GM23248 (cell line): ENCODE measurements around the gene MARK3. TPM values are rescaled to one million over a fixed set of nuclear protein-coding genes. Genes with fewer than 3 reads are reported as not detected.

ENCODE experiments used
- DNase-seq: peaks from one replicate; pipeline ENCODE4 v3.0.0-alpha.2; 2015
- H2AFZ ChIP-seq: fragments of 200-600 bp; sonication (generic); 2 replicates; pipeline ENCODE4 v1.6.1; 2016; ENCODE audit warnings: antibody characterized with exemption
- H3F3A ChIP-seq: fragments of 200-600 bp; sonication (generic); 2 replicates; pipeline ENCODE4 v1.6.1; 2016; ENCODE audit warnings: mild to moderate bottlenecking, antibody characterized with exemption, mixed run types; ENCODE audit not compliant: insufficient read depth
- H3K27ac ChIP-seq: fragments of 200-600 bp; sonication (generic); 2 replicates; pipeline ENCODE4 v1.5.1; 2016; ENCODE audit warnings: mild to moderate bottlenecking
- H3K27me3 ChIP-seq: fragments of 200-600 bp; sonication (generic); replicated peaks from 2 replicates; pipeline ENCODE4 v1.6.1; 2016; ENCODE audit warnings: mild to moderate bottlenecking; ENCODE audit not compliant: insufficient read depth
- H3K36me3 ChIP-seq: fragments of 200-600 bp; sonication (generic); 2 replicates; pipeline ENCODE4 v1.6.1; 2016; ENCODE audit warnings: low read depth, mild to moderate bottlenecking
- H3K4me1 ChIP-seq: fragments of 200-600 bp; sonication (generic); 2 replicates; pipeline ENCODE4 v1.6.1; 2016; ENCODE audit warnings: mild to moderate bottlenecking; ENCODE audit not compliant: insufficient read depth
- H3K4me2 ChIP-seq: fragments of 200-600 bp; sonication (generic); one replicate; pipeline ENCODE4 v1.6.1; 2016; ENCODE audit warnings: mild to moderate bottlenecking; ENCODE audit not compliant: unreplicated experiment
- H3K4me3 ChIP-seq: fragments of 200-600 bp; sonication (generic); 2 replicates; pipeline ENCODE4 v1.5.1; 2016; ENCODE audit warnings: mild to moderate bottlenecking
- H3K79me2 ChIP-seq: fragments of 200-600 bp; sonication (generic); 2 replicates; pipeline ENCODE4 v1.6.1; 2016; ENCODE audit warnings: mild to moderate bottlenecking; ENCODE audit not compliant: insufficient read depth
- H3K9ac ChIP-seq: fragments of 200-600 bp; sonication (generic); 2 replicates; pipeline ENCODE4 v1.6.1; 2016; ENCODE audit warnings: mild to moderate bottlenecking
- H3K9me2 ChIP-seq: fragments of 200-600 bp; sonication (generic); 2 replicates; pipeline ENCODE4 v1.6.1; 2016; ENCODE audit warnings: mixed run types, mild to moderate bottlenecking, moderate library complexity; ENCODE audit not compliant: insufficient read depth
- H3K9me3 ChIP-seq: fragments of 200-600 bp; sonication (generic); one replicate; pipeline ENCODE4 v1.6.1; 2017; ENCODE audit warnings: low read depth
- H4K20me1 ChIP-seq: fragments of 200-600 bp; sonication (generic); 2 replicates; pipeline ENCODE4 v1.6.0; 2016; ENCODE audit not compliant: insufficient read depth
- EZH2 ChIP-seq: fragments of 200-600 bp; sonication (generic); IDR thresholded peaks from 2 replicates; pipeline ENCODE4 v1.6.1; 2018; ENCODE audit warnings: antibody characterized with exemption, mild to moderate bottlenecking; ENCODE audit not compliant: insufficient read depth, poor library complexity, severe bottlenecking
- EZH2phosphoT487 ChIP-seq: fragments of 200-600 bp; sonication (generic); IDR thresholded peaks from 2 replicates; pipeline ENCODE4 v1.6.1; 2018; ENCODE audit warnings: antibody characterized with exemption, moderate library complexity, mild to moderate bottlenecking, low read depth; ENCODE audit not compliant: insufficient read depth
- WGBS, 2 experiments: methylation state at CpG; one replicate each; pipeline ENCODE4 v1.1.6; 2015 to 2017; ENCODE audit warnings: low lambda C conversion rate in 2 of 2, low coverage in 1 of 2; ENCODE audit errors: missing lambda C conversion rate in 2 of 2; 5-methylcytosine and 5-hydroxymethylcytosine counted together
- in situ Hi-C: fragments of 300-500 bp; cut with MboI; formaldehyde crosslinking; loops from 2 replicates; pipeline ENCODE4 v1.15.0; 2020
- polyA plus RNA-seq: library from polyadenylated mRNA; unstranded; fragments of >200 nt; fragmentation: Nextera tagmentation; extraction: Ambion mirVana; gene quantifications from 2 replicates; pipeline ENCODE4 v1.2.1, GENCODE V29; 2016
- total RNA-seq: library from RNA; depleted of rRNA; stranded (reverse); fragments of >200 nt; shearing (Covaris generic); gene quantifications from 2 replicates; pipeline ENCODE4 v1.2.3, GENCODE V29; 2014

The MARK3 gene
- total and polyA plus RNA-seq, 2 experiments from 2014 or later = 32.9 to 80.6 TPM

GRCh38 chr14:103520269-103520656 is 135.0 kb downstream of the MARK3 start:
- no peak for DNase-seq
- H3K36me3 ChIP-seq = no peaks in the 10 kb centered on the region
- no peak overlapping the region for H3K4me2 ChIP-seq
- WGBS, 2 experiments = 55 to 69% methylated on average over 4 to 10 of the region's 10 CpGs
- TF ChIP-seq EZH2phosphoT487 = no peak
- TF ChIP-seq EZH2 = no peak
- no peak overlapping the region for H3K4me3 ChIP-seq
- no peak overlapping the region for H2AFZ ChIP-seq
- H3K9ac ChIP-seq = no peak overlapping the region
- no peaks in the 10 kb centered on the region for H3K79me2 ChIP-seq
- H4K20me1 ChIP-seq = no peaks in the 10 kb centered on the region
- H3K27me3 ChIP-seq = no peaks in the 10 kb centered on the region
- no peaks in the 10 kb centered on the region for H3K9me2 ChIP-seq
- in situ Hi-C loops = no loop called here
- peaks cover 11% of the 10 kb centered on the region for H3K4me1 ChIP-seq
- no peaks in the 10 kb centered on the region for H3K9me3 ChIP-seq
- H3K27ac ChIP-seq = no peak overlapping the region
- peaks cover 8% of the 10 kb centered on the region; the same call in 1 of the 2 replicates for H3F3A ChIP-seq

GRCh38 chr14:103520657-103521437 is 135.6 kb downstream of the MARK3 start:
- Histone ChIP-seq H3K9me3 (no peaks in the 10 kb centered on the region), H3F3A (peaks cover 8% of the 10 kb centered on the region; the same call in 1 of the 2 replicates), H3K27me3 (no peaks in the 10 kb centered on the region), H3K36me3 (no peaks in the 10 kb centered on the region), H3K79me2 (no peaks in the 10 kb centered on the region), H3K4me1 (peaks cover 11% of the 10 kb centered on the region), H3K4me2 (peak overlapping the region; percentile 9), H3K9ac (no peak overlapping the region), H3K27ac (no peak overlapping the region), H4K20me1 (no peaks in the 10 kb centered on the region), H3K9me2 (no peaks in the 10 kb centered on the region), H3K4me3 (peak overlapping the region; percentile 57), H2AFZ (no peak overlapping the region)
- in situ Hi-C loops = no loop called here
- TF ChIP-seq EZH2phosphoT487 (no peak), EZH2 (no peak)
- DNase-seq = peak; percentile 78
- 5 to 15% methylated on average over 16 to 65 of the region's 66 CpGs for WGBS, 2 experiments

- peaks cover 11% of the 10 kb centered on the region for H3K4me1 ChIP-seq
- peak overlapping the region; percentile 19; the same call in 1 of the 2 replicates for H3K9ac ChIP-seq
- no peaks in the 10 kb centered on the region for H3K36me3 ChIP-seq
- H4K20me1 ChIP-seq = no peaks in the 10 kb centered on the region
- peaks cover 1% of the 10 kb centered on the region; the same call in 1 of the 2 replicates for H3F3A ChIP-seq
- H3K4me2 ChIP-seq = peak overlapping the region; percentile 9
- H3K27me3 ChIP-seq = no peaks in the 10 kb centered on the region
- WGBS, 2 experiments = 2% methylated on average over 7 to 33 of the region's 77 CpGs
- TF ChIP-seq EZH2 = no peak
- no peak for TF ChIP-seq EZH2phosphoT487
- no peaks in the 10 kb centered on the region for H3K9me2 ChIP-seq
- DNase-seq = peak; percentile 40
- peak overlapping the region; percentile 30; the same call in 1 of the 2 replicates for H2AFZ ChIP-seq
- H3K9me3 ChIP-seq = no peaks in the 10 kb centered on the region
- no peak overlapping the region for H3K27ac ChIP-seq
- H3K79me2 ChIP-seq = no peaks in the 10 kb centered on the region
- in situ Hi-C loops = no loop called here
- H3K4me3 ChIP-seq = peak overlapping the region; percentile 57
Measured at GRCh38 chr14:103521438-103521950, 136.3 kb downstream of the MARK3 start.

GRCh38 chr14:103521951-103522563 is 136.8 kb downstream of the MARK3 start:
- Histone ChIP-seq H3K9ac (peak overlapping the region; percentile 30; the same call in 1 of the 2 replicates), H3K79me2 (no peaks in the 10 kb centered on the region), H3K36me3 (no peaks in the 10 kb centered on the region), H3K9me3 (no peaks in the 10 kb centered on the region), H3F3A (peaks cover 4% of the 10 kb centered on the region; the same call in 1 of the 2 replicates), H4K20me1 (no peaks in the 10 kb centered on the region), H3K4me3 (peak overlapping the region; percentile 57), H3K27ac (no peak overlapping the region), H2AFZ (peak overlapping the region; percentile 44; the same call in 1 of the 2 replicates), H3K27me3 (no peaks in the 10 kb centered on the region), H3K4me2 (peak overlapping the region; percentile 70), H3K9me2 (no peaks in the 10 kb centered on the region), H3K4me1 (peaks cover 13% of the 10 kb centered on the region)
- peak; percentile 50 for DNase-seq
- in situ Hi-C loops = no loop called here
- 3% methylated on average over 30 to 46 of the region's 74 CpGs for WGBS, 2 experiments
- TF ChIP-seq EZH2 = no peak
- peak; percentile 67; the same call in 1 of the 2 replicates for TF ChIP-seq EZH2phosphoT487
